PC-9 (cell line): ENCODE results near the gene CASS4.

Experiments used
- CTCF ChIP-seq: fragments of 200-600 bp; sonication (generic); conservative IDR thresholded peaks from 2 replicates; pipeline ENCODE4 v1.6.1; 2017; ENCODE audit warnings: mixed run types, antibody characterized with exemption, mild to moderate bottlenecking, moderate library complexity
- EZH2 ChIP-seq: fragments of 200-600 bp; sonication (generic); IDR thresholded peaks from 2 replicates; pipeline ENCODE4 v1.8.0; 2017; ENCODE audit warnings: antibody characterized with exemption, low read depth

GRCh38 chr20:56430461-56430860, 18.4 kb downstream of the CASS4 start:
- no peak for TF ChIP-seq CTCF
- no peak for TF ChIP-seq EZH2
